Measurements from ENCODE around the gene CCDC66. TPM values are rescaled to one million over a fixed set of nuclear protein-coding genes. Genes with fewer than 3 reads are reported as not detected.
"Not testable (repeated sequence)": the region's sequence is repeated elsewhere in the genome, so short reads cannot be mapped to it uniquely, and the experiment has no call there.

Gene CCDC66
- total and polyA plus RNA-seq, 8 donors: 19.4 to 66.6 (median 51.8) TPM

DNA sequence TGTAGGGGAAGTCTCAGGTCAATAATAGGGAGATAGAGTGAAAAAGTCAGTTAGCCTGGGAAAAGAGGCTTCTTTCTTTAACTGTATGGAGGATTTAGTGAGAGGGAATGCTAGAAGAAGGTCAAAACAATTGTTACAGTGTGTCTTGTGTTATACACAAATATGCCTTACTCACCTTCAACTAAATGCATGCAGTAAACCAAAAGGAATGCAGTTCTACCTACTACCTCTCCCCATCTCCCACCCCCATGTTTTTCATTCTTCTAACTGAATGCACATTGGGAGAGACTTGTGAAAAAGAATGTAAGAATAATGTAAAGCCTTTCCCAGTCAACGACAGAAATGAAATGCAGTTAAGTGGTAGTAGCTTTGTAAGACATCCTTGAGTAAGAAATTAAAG, 33.8 kb downstream of the CCDC66 start:
- TF ChIP-seq, protein P1, sequence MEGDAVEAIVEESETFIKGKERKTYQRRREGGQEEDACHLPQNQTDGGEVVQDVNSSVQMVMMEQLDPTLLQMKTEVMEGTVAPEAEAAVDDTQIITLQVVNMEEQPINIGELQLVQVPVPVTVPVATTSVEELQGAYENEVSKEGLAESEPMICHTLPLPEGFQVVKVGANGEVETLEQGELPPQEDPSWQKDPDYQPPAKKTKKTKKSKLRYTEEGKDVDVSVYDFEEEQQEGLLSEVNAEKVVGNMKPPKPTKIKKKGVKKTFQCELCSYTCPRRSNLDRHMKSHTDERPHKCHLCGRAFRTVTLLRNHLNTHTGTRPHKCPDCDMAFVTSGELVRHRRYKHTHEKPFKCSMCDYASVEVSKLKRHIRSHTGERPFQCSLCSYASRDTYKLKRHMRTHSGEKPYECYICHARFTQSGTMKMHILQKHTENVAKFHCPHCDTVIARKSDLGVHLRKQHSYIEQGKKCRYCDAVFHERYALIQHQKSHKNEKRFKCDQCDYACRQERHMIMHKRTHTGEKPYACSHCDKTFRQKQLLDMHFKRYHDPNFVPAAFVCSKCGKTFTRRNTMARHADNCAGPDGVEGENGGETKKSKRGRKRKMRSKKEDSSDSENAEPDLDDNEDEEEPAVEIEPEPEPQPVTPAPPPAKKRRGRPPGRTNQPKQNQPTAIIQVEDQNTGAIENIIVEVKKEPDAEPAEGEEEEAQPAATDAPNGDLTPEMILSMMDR (IDR thresholded peaks at IDR 0.05): no peak
- no peaks in the 10 kb centered on the region for H3K27me3 ChIP-seq
- no peaks in the 10 kb centered on the region for H3K9me3 ChIP-seq
- H3K4me1 ChIP-seq: no peaks in the 10 kb centered on the region
- H3K36me3 ChIP-seq: peaks cover 0 to 20% of the 10 kb centered on the region in 2 donors
- H3K27ac ChIP-seq: peak overlapping the region in 1 of 2 donors; percentile 72
- DNase-seq (no peak), ATAC-seq (no peak)
- intact Hi-C loops (cut with DNase I): no loop called here
- H3K4me3 ChIP-seq: no peak overlapping the region

DNA sequence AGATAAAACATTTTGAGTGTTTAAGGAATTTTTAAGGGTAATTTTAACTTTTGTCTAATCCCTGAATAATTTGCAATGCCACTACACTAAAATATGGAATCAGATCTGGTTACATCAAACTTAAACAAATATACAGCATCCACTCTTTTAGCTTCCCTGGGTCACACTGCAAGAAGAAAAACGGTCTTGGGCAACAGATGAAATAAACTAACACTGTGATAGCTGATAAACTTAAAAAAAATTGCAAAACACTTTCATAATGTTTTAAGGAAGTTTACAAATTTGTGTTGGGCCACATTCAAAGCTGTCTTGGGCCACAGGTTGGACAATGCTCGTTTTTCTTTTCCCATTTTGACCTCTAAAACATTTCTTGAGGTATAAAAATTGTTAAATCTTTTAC, 34.3 kb downstream of the CCDC66 start:
- Histone ChIP-seq H3K4me1 (no peaks in the 10 kb centered on the region), H3K27ac (peak overlapping the region in 1 of 2 donors; percentile 72), H3K36me3 (peaks cover 0 to 24% of the 10 kb centered on the region in 2 donors), H3K27me3 (no peaks in the 10 kb centered on the region), H3K4me3 (no peak overlapping the region), H3K9me3 (no peaks in the 10 kb centered on the region)
- ATAC-seq: no peak
- intact Hi-C loops (cut with DNase I): no loop called here
- DNase-seq: peak in 2 of 4 donors; percentile 3 to 16
- TF ChIP-seq, protein P1 (IDR thresholded peaks at IDR 0.05): no peak

DNA sequence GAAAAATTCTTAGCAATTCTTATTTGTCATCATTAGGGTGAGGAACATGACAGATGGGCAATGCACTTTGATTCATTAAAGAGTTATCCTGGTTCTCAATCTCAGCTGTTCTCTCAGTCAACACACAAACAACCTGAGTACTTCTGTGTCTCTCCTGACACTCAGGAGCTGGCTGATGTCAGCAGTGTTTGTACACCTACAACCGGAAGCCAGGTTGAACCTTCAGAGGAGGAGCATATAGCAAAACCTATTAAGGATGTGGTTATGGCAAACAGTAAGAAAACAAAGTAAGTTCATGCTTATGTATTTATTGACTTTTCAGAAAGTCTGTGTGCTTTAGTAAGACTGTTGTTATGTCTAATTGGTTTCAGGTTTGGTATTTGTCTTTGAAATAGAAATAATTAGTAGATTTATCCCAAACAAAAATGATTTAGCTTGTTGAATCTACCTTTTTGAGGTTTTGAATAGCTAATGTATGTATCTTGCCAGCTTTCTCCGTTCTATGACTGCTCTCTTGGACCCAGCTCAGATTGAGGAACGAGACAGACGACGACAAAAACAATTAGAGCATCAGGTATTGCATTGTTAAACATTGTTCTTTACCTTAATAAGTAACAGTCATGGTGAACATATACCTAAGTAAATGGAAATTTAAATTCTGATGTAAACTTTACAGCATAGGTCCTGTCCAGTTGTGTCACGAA, 36.6 kb downstream of the CCDC66 start:
- TF ChIP-seq, protein P1 (IDR thresholded peaks at IDR 0.05): no peak
- no peak for ATAC-seq
- H3K4me3 ChIP-seq: no peak overlapping the region
- intact Hi-C loops (cut with DNase I): no loop called here
- no peaks in the 10 kb centered on the region for H3K27me3 ChIP-seq
- H3K27ac ChIP-seq: no peak overlapping the region
- H3K36me3 ChIP-seq: peaks cover 0 to 42% of the 10 kb centered on the region in 2 donors
- no peak for DNase-seq
- no peaks in the 10 kb centered on the region for H3K4me1 ChIP-seq
- H3K9me3 ChIP-seq: no peaks in the 10 kb centered on the region

DNA sequence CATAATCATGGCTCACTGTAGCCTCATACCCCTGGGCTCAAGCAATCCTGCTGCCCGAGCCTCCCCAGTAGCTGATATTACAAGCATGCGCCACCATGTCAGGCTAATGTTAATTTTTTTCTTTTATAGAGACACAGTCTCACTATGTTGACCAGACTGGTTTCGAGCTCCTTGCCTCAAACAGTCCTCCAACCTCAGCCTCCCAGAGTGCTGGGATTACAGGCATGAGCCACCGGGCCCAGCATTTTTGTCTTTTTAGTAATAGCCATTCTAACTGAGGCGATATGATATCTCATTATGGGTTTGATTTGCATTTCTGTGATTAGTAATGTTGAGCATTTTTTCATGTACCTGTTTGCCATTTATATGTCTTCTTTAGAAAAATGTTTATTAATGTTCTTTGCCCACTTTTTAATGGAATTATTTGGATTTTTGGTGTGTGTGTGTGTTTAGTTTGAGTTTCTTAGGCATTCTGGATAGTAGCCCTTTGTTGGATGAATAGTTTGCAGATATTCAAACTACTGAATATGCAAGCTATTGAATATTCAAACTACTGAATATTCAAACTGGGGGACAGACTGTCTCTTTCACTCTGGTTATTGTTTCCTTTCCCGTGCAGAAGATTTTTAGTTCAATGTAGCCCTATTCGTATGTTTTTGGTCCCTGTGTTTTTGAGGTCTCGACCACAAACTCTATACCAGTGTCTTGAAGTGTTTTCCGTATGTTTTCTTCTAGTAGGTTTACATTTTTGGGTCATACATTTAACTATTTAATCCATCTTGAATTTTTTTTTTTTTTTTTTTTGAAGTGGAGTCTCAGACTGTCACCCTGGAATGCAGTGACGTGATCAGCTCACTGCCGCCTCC, 39.2 kb downstream of the CCDC66 start:
- peaks cover 0 to 42% of the 10 kb centered on the region in 2 donors for H3K36me3 ChIP-seq
- no peak overlapping the region for H3K4me3 ChIP-seq
- no peaks in the 10 kb centered on the region for H3K9me3 ChIP-seq
- H3K27ac ChIP-seq: no peak overlapping the region
- no peak for ATAC-seq
- TF ChIP-seq, protein P1 (IDR thresholded peaks at IDR 0.05): no peak
- no peaks in the 10 kb centered on the region for H3K4me1 ChIP-seq
- intact Hi-C loops (cut with DNase I): no loop called here
- H3K27me3 ChIP-seq: no peaks in the 10 kb centered on the region
- no peak for DNase-seq

DNA sequence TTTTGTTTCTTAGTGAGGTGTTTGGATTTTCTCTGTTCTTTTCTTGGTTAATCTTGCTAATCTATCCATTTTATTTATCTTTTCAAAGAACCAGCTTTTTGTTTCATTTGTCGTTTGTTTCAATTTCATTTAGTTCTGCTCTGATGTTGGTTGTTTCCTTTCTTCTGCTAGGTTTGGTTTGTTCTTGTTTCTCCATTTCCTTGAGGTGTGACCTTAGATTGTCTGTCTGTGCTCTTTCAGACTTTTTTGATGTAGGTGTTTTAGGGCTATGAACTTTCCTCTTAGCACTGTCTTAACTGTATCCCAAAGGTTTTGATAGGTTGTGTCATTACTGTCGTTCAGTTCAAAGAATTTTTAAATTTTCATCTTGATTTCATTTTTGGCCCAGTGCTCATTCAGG, 51.5 kb downstream of the CCDC66 start:
- H3K4me1 ChIP-seq; H3K9me3 ChIP-seq; intact Hi-C loops (cut with DNase I); H3K4me3 ChIP-seq; H3K27me3 ChIP-seq; H3K27ac ChIP-seq; DNase-seq; ATAC-seq: not testable (repeated sequence)
- peaks cover 0 to 34% of the 10 kb centered on the region in 2 donors for H3K36me3 ChIP-seq
